Glutamatergic neuron (in vitro differentiated cells): ENCODE measurements around the gene STAG1. TPM values are rescaled to one million over a fixed set of nuclear protein-coding genes. Genes with fewer than 3 reads are reported as not detected.
"Not testable (repeated sequence)": the region's sequence is repeated elsewhere in the genome, so short reads cannot be mapped to it uniquely, and the experiment has no call there.

Experiments used
- DNase-seq: peaks from one replicate; pipeline ENCODE4 v3.0.0; 2022
- H3K27ac Mint-ChIP-seq: one replicate; pipeline ENCODE4 v1.8.0; 2020; ENCODE audit warnings: mild to moderate bottlenecking, mixed read lengths, inconsistent platforms; ENCODE audit not compliant: unreplicated experiment
- H3K27me3 Mint-ChIP-seq: one replicate; pipeline ENCODE4 v1.8.0; 2020; ENCODE audit warnings: mild to moderate bottlenecking, moderate library complexity, mixed read lengths, inconsistent platforms; ENCODE audit not compliant: unreplicated experiment
- H3K36me3 Mint-ChIP-seq: one replicate; pipeline ENCODE4 v1.8.0; 2020; ENCODE audit warnings: mild to moderate bottlenecking, mixed read lengths, inconsistent platforms; ENCODE audit not compliant: unreplicated experiment
- H3K4me1 Mint-ChIP-seq: one replicate; pipeline ENCODE4 v1.8.0; 2020; ENCODE audit warnings: mild to moderate bottlenecking, low read depth, mixed read lengths, inconsistent platforms; ENCODE audit not compliant: unreplicated experiment
- H3K4me3 Mint-ChIP-seq: one replicate; pipeline ENCODE4 v1.8.0; 2020; ENCODE audit warnings: mild to moderate bottlenecking, mixed read lengths, inconsistent platforms; ENCODE audit not compliant: unreplicated experiment
- H3K9me3 Mint-ChIP-seq: one replicate; pipeline ENCODE4 v1.8.0; 2020; ENCODE audit warnings: mild to moderate bottlenecking, moderate library complexity, mixed read lengths, inconsistent platforms; ENCODE audit not compliant: unreplicated experiment
- total RNA-seq: library from RNA; stranded (reverse); fragmentation: NEBNext Ultra II Directional; extraction: Animal tissue kit (Norgen Biotek cat#: 25700); gene quantifications from one replicate; pipeline ENCODE4 v1.2.1, GENCODE V29; 2021; ENCODE audit not compliant: unreplicated experiment
- TF ChIP-seq, protein P1 (sequence below): fragments of 200-600 bp; sonication (generic); IDR thresholded peaks from one replicate; pipeline ENCODE4 v1.5.0; 2021; ENCODE audit not compliant: partially characterized antibody, unreplicated experiment

Gene STAG1
- total RNA-seq, 1 donor from 2014 or later: 22.8 TPM

DNA sequence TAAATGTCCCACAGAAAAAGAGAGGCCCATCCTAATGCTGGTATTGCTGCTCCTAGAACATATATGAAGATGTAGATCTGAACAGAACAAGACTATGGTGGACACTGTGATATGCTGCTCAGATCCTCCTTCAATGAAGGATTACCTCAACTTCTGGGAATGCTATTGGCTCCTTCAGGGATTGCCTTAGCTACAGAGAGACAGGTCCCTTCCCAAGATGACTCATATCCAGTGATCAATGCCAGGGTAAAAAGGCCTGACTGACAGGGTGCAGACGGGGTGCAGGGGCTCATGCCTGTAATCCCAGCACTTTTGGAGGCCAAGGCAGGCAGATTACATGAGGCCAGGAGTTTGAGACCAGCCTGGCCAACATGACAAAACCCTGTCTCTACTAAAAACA lies 20.5 kb upstream of the STAG1 start:
- no peaks in the 10 kb centered on the region for H3K36me3 Mint-ChIP-seq
- no peak overlapping the region for H3K4me3 Mint-ChIP-seq
- H3K9me3 Mint-ChIP-seq: peaks cover 3% of the 10 kb centered on the region
- H3K4me1 Mint-ChIP-seq: no peaks in the 10 kb centered on the region
- no peaks in the 10 kb centered on the region for H3K27me3 Mint-ChIP-seq
- TF ChIP-seq, protein P1, sequence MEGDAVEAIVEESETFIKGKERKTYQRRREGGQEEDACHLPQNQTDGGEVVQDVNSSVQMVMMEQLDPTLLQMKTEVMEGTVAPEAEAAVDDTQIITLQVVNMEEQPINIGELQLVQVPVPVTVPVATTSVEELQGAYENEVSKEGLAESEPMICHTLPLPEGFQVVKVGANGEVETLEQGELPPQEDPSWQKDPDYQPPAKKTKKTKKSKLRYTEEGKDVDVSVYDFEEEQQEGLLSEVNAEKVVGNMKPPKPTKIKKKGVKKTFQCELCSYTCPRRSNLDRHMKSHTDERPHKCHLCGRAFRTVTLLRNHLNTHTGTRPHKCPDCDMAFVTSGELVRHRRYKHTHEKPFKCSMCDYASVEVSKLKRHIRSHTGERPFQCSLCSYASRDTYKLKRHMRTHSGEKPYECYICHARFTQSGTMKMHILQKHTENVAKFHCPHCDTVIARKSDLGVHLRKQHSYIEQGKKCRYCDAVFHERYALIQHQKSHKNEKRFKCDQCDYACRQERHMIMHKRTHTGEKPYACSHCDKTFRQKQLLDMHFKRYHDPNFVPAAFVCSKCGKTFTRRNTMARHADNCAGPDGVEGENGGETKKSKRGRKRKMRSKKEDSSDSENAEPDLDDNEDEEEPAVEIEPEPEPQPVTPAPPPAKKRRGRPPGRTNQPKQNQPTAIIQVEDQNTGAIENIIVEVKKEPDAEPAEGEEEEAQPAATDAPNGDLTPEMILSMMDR: no peak
- no peak for DNase-seq
- no peak overlapping the region for H3K27ac Mint-ChIP-seq

DNA sequence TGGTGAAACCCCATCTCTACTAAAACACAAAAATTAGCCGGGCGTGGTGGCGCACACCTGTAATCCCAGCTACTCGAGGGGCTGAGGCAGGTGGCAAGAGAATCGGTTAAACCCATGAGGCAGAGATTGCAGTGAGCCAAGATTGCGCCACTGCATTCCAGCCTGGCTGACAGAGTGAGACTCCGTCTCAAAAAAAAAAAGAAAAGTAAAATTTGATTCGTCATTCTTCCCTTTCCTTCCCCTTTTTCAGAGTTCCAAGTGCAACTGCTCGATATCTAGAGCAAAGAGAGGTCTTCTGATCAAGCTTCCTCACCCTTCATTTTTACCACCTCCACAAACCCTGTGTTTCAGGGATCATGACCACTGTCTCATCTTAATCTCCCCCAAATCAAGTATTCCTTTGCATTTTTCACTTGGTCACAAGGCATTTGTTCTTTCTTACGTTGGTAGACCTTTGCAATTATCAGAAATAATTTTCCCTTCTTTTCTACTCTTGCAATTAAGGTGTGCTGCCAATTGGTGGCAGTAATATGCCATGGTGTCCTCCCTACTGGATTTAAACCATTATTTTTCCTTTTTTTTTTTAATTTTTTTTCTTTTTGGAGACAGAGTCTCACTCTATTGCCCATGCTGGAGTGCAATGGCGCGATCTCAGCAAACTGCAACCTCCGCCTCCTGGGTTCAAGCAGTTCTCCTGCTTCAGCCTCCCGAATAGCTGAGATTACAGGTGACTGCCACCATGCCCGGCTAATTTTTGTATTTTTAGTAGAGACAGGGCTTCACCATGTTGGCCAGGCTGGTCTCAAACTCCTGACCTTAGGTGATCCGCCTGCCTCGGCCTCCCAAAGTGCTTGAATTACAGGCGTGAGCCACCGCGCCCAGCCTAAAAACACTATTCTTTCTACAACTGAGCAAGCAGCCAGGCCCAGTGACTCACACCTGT lies 6.3 kb upstream of the STAG1 start:
- not testable (repeated sequence) for H3K27ac Mint-ChIP-seq, H3K4me3 Mint-ChIP-seq, DNase-seq, H3K9me3 Mint-ChIP-seq, H3K4me1 Mint-ChIP-seq, H3K27me3 Mint-ChIP-seq
- H3K36me3 Mint-ChIP-seq: peaks cover 14% of the 10 kb centered on the region
- TF ChIP-seq, protein P1: peak; percentile 53

DNA sequence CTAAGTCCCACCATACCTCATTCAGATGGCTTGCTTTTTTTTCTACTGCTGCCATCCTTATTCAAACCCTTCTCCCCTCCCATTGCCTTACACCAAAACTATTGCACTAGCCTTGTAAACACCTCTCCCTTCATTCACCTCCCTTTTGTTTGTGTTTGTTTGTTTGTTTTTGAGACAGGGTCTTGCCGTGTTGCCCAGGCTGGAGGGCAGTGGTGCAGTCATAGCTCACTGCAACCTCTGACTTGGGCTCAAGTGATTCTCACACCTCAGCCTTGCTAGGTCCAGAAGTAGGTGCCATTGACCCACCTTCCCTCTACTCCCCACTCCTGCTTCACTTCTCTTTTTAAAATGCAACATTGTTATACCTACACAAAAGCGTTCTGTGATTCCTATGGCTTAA lies 3.0 kb upstream of the STAG1 start:
- peaks cover 5% of the 10 kb centered on the region for H3K27me3 Mint-ChIP-seq
- TF ChIP-seq, protein P1: no peak
- DNase-seq: no peak
- no peak overlapping the region for H3K27ac Mint-ChIP-seq
- H3K9me3 Mint-ChIP-seq: peaks cover 16% of the 10 kb centered on the region
- peaks cover 17% of the 10 kb centered on the region for H3K4me1 Mint-ChIP-seq
- H3K36me3 Mint-ChIP-seq: no peaks in the 10 kb centered on the region
- H3K4me3 Mint-ChIP-seq: no peak overlapping the region

DNA sequence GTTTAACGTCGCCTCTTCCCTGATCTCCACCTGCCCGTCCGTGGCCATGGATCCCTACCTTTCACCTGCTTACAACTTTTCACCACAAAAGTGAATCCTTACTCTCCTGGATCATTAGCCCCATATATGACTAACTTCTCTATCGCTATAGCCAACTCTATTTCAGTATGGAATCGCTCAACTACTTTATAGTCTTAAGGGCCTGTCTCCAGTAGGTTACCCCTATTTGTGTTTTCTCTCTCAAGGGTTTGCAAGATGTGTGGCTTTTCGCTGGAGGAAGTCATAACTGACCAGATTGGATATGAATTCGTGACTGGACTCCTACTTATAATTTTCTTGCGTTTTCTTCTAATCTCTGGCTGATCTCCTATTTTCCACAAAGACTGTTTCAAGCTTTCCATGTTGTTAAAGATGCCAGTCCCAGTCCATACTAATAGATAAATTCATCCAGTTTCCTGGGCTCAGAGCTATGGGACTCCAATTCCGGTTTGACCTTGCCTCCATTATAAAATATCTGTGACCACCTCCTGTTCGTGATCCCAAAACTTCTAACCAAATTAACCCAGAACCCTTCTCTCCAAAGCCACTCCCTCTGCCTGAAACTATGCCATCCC lies 1.3 kb upstream of the STAG1 start:
- H3K27me3 Mint-ChIP-seq: peaks cover 5% of the 10 kb centered on the region
- no peak for DNase-seq
- H3K9me3 Mint-ChIP-seq: peaks cover 16% of the 10 kb centered on the region
- TF ChIP-seq, protein P1: no peak
- H3K27ac Mint-ChIP-seq: peak overlapping the region; percentile 89
- H3K36me3 Mint-ChIP-seq: no peaks in the 10 kb centered on the region
- peaks cover 20% of the 10 kb centered on the region for H3K4me1 Mint-ChIP-seq
- H3K4me3 Mint-ChIP-seq: peak overlapping the region; percentile 95
